Endometrium (tissue), 2 donors: ENCODE results near the gene UBA1.
"Not testable (repeated sequence)": the region's sequence is repeated elsewhere in the genome, so short reads cannot be mapped to it uniquely, and the experiment has no call there.

ENCODE experiments used
- FAIRE-seq: peaks from 2 replicates; lab custom pipeline; 2012; peaks lifted over from hg19 to GRCh38; lab: Jason Lieb, UNC
- donor health status: control.
- donor health status: control.

The UBA1 gene

GRCh38 chrX:47230136-47230868 is 36.7 kb downstream of the UBA1 start:
- no peak for FAIRE-seq

- no peak for FAIRE-seq
Observed at GRCh38 chrX:47231167-47231566, 37.5 kb downstream of the UBA1 start.

- no peak for FAIRE-seq
Observed at GRCh38 chrX:47232197-47232802, 38.7 kb downstream of the UBA1 start.

- no peak for FAIRE-seq
Observed at GRCh38 chrX:47232803-47233332, 39.2 kb downstream of the UBA1 start, which contains the start of gene USP11. Gene USP11 (plus strand): TSS chrX:47233009. CDS start chrX:47233044, 35 bp downstream.

GRCh38 chrX:47233333-47234113 is 39.9 kb downstream of the UBA1 start:
- no peak for FAIRE-seq

- no peak for FAIRE-seq
Observed at GRCh38 chrX:47234583-47234982, 41.0 kb downstream of the UBA1 start.

GRCh38 chrX:47235691-47236103 is 42.1 kb downstream of the UBA1 start:
- no peak for FAIRE-seq

DNA sequence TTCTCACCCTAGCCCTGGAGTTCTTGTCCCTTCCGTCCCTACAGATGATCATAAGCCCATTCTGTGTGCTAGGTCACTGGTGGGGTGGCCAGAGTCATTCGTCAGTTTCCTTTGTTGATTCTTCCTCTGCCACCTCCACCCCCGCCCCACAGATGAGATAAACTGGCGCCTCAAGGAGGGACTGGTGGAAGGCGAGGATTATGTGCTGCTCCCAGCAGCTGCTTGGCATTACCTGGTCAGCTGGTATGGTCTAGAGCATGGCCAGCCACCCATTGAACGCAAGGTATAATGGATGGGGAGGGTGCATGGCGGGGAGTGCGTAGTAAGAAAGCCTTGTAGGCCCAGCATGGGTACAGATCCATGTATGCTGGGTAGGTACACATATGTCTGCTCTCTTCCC is 45.6 kb downstream of the UBA1 start:
- FAIRE-seq = no peak

GRCh38 chrX:47239898-47240545 is 46.4 kb downstream of the UBA1 start:
- no peak for FAIRE-seq

GRCh38 chrX:47240619-47241018 is 47.0 kb downstream of the UBA1 start:
- FAIRE-seq = no peak

- no peak for FAIRE-seq
Observed at GRCh38 chrX:47241201-47242011, 47.8 kb downstream of the UBA1 start.

DNA sequence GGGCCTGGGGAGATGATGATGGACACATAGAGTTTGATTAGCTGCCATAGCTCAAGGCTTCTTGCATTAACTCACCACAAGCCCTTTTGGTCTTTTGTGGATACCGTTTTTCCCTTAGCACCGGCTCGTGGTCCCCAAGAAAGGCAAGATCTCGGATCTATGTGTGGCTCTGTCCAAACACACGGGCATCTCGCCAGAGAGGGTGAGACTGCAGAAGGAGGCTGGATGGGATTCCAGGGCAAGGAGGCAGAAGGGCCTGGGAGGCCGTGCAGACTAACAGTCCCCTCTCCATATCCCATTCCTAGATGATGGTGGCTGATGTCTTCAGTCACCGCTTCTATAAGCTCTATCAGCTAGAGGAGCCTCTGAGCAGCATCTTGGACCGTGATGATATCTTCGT is 48.7 kb downstream of the UBA1 start:
- FAIRE-seq = no peak

DNA sequence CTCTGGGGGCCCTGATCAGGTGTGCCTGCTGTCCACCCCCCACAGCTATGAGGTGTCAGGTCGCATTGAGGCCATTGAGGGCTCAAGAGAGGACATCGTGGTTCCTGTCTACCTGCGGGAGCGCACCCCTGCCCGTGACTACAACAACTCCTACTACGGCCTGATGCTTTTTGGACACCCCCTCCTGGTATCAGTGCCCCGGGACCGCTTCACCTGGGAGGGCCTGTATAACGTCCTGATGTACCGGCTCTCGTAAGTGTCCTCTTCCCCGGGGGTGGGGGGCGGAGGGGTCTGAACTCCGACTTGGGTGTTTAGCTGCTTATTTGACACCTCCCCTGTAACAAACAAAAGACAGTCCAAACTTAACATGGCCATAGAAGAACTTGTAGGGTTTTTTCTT is 49.7 kb downstream of the UBA1 start:
- no peak for FAIRE-seq

DNA sequence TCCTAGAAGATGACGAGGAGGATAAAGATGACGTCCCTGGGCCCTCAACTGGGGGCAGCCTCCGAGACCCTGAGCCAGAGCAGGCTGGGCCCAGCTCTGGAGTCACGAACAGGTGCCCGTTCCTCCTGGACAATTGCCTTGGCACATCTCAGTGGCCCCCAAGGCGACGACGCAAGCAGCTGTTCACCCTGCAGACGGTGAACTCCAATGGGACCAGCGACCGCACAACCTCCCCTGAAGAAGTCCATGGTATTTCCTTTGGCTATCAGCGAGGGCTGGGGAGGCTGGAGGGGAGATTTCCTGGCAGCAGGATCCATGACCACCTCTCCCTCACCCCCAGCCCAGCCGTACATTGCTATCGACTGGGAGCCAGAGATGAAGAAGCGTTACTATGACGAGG is 51.0 kb downstream of the UBA1 start:
- FAIRE-seq = no peak

DNA sequence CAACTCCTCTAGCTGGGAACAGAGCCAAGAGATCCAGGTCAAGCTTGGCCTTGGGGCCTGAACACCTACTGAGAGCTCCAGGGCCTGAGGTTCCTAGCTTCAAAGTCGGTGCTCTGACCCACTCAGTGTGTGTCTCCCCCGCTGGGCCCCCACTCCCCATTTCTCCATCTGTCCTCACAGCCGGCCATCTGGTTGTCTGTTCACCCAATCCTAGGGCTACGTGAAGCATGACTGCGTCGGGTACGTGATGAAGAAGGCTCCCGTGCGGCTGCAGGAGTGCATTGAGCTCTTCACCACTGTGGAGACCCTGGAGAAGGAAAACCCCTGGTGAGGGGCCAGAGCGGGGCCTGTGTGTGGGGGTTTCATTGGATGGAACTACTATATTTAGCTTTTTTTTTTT is 51.5 kb downstream of the UBA1 start:
- FAIRE-seq = no peak

DNA sequence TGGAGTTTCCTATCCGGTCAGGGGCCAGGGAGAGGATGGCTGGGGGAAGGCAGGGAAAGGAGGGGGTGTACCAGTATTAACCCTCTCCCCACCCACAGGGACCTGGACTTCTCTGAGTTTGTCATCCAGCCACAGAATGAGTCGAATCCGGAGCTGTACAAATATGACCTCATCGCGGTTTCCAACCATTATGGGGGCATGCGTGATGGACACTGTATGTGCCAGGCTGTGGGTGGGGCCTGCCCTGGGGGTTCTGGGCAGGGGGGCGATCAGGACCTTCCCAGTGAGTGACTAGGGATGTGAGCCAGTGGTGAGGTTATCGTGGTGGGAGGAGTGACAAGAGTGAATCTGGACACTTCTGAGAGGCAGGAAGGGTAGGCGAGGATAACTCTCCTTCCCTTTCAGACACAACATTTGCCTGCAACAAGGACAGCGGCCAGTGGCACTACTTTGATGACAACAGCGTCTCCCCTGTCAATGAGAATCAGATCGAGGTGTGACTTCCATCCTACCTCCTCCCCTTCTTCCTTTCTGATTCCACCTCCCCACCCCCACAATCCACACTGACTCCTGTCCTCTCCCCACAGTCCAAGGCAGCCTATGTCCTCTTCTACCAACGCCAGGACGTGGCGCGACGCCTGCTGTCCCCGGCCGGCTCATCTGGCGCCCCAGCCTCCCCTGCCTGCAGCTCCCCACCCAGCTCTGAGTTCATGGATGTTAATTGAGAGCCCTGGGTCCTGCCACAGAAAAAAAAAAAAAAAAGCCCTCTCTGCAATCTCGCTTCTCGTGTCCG is 53.8 kb downstream of the UBA1 start:
- FAIRE-seq = no peak

GRCh38 chrX:47247999-47248320 is 54.3 kb downstream of the UBA1 start:
- FAIRE-seq = no peak

DNA sequence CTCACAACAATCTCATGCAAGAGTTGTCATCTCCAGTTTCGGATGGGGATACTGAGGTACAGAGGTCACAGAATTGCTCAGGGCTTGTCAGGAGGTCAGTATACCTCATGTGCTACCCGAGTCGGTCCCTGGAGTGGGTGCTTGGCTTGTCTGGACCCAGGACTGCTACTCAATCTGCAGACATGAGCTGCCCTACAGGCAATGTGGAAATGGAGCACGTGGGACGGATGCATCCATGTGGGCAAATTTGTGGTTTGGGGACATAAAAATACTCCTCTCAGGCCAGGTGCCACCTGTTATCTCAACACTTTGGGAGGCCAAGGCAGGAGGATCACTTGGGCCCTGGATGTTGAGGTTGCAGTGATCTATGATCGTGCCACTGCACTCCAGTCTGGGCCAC is 54.9 kb downstream of the UBA1 start:
- no peak for FAIRE-seq

- no peak for FAIRE-seq
Observed at GRCh38 chrX:47250017-47250347, 56.4 kb downstream of the UBA1 start.

- FAIRE-seq = not testable (repeated sequence)
Observed at GRCh38 chrX:47257620-47258019, 64.0 kb downstream of the UBA1 start.
